ENCODE data around the gene SPAG16.

DNA sequence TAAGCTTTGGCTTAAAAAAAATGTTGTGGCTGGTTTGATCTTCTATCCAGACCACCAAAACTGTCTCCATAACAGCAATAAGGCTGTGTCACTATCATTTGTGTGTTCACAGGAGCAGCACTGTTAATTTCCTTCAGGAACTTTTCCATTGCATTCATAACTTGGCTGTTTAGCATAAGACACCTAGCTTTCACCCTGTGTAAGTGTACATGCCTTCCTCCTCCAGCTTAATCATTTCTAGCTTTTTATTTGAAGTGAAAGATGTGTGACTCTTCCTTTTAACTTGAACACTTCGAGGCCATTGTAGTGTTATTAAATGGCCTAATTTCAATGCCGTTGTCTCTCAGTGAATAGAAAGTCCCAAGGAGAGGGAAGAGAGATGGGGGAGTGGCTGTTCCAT, 773.7 kb downstream of the SPAG16 start:
- TF ChIP-seq, protein P1, sequence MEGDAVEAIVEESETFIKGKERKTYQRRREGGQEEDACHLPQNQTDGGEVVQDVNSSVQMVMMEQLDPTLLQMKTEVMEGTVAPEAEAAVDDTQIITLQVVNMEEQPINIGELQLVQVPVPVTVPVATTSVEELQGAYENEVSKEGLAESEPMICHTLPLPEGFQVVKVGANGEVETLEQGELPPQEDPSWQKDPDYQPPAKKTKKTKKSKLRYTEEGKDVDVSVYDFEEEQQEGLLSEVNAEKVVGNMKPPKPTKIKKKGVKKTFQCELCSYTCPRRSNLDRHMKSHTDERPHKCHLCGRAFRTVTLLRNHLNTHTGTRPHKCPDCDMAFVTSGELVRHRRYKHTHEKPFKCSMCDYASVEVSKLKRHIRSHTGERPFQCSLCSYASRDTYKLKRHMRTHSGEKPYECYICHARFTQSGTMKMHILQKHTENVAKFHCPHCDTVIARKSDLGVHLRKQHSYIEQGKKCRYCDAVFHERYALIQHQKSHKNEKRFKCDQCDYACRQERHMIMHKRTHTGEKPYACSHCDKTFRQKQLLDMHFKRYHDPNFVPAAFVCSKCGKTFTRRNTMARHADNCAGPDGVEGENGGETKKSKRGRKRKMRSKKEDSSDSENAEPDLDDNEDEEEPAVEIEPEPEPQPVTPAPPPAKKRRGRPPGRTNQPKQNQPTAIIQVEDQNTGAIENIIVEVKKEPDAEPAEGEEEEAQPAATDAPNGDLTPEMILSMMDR (IDR thresholded peaks at IDR 0.05; ENCODE audit: insufficient read depth, low read depth, low read length) = no peak
- TF ChIP-seq EZH2 (IDR thresholded peaks at IDR 0.05; ENCODE audit: insufficient read depth, low read length) = no peak

Measured in astrocyte (in vitro differentiated cells and primary cell).